ENCODE measurements around the gene ALPP. TPM values are rescaled to one million over a fixed set of nuclear protein-coding genes. Genes with fewer than 3 reads are reported as not detected.
"Not testable (repeated sequence)": the region's sequence is repeated elsewhere in the genome, so short reads cannot be mapped to it uniquely, and the experiment has no call there.

ALPP gene
- total RNA-seq, 1 donor = not detected

- not testable (repeated sequence) for H3K4me1 ChIP-seq (ENCODE audit: insufficient read depth, low read length); H3K4me3 ChIP-seq (ENCODE audit: low read length); H3K9me3 ChIP-seq (ENCODE audit: low read depth, low read length)
- peaks cover 44% of the 10 kb centered on the region for H3K27me3 ChIP-seq (ENCODE audit: insufficient read depth, low read length)
These were observed 44.9 kb downstream of the ALPP start for GRCh38 chr2:232423407-232423806.

- Histone ChIP-seq H3K4me3 (ENCODE audit: low read length) (no peak overlapping the region), H3K9me3 (ENCODE audit: low read depth, low read length) (no peaks in the 10 kb centered on the region), H3K27me3 (ENCODE audit: insufficient read depth, low read length) (no peaks in the 10 kb centered on the region), H3K4me1 (ENCODE audit: insufficient read depth, low read length) (no peaks in the 10 kb centered on the region)
These were observed 53.4 kb downstream of the ALPP start for GRCh38 chr2:232431705-232432590.

Other genes starting within 250 kb of the ALPP start
- gene ALPG, start 28.1 kb downstream of the ALPP start, total RNA-seq = not detected
- not detected for gene ALPI, start 77.4 kb downstream of the ALPP start, total RNA-seq
- gene ECEL1, start 109.1 kb downstream of the ALPP start, total RNA-seq = not detected
- gene PRSS56, start 141.6 kb downstream of the ALPP start, total RNA-seq = not detected
- not detected for gene CHRND, start 147.4 kb downstream of the ALPP start, total RNA-seq
- not detected for gene CHRNG, start 160.9 kb downstream of the ALPP start, total RNA-seq
- 23.7 TPM for gene TIGD1, start 171.8 kb downstream of the ALPP start, total RNA-seq
- 50.1 TPM for gene EIF4E2, start 171.9 kb downstream of the ALPP start, total RNA-seq